NCI-H69 (cell line): Measurements from ENCODE around the gene PDE4D.
"Not testable (repeated sequence)": the region's sequence is repeated elsewhere in the genome, so short reads cannot be mapped to it uniquely, and the experiment has no call there.

Source experiments
- DNase-seq: peaks from one replicate; lab custom pipeline; 2025; lab: John Stamatoyannopoulos, UW

PDE4D gene

GRCh38 chr5:59607138-59607765, 286.3 kb downstream of the PDE4D start:
- peak; percentile 86 for DNase-seq

GRCh38 chr5:59605915-59606314, 287.6 kb downstream of the PDE4D start:
- DNase-seq, result no peak

GRCh38 chr5:59604111-59604510, 289.4 kb downstream of the PDE4D start:
- no peak for DNase-seq

GRCh38 chr5:59600998-59601397, 292.5 kb downstream of the PDE4D start:
- peak; percentile 75 for DNase-seq

- DNase-seq, result no peak
Observed at GRCh38 chr5:59600153-59600552, 293.4 kb downstream of the PDE4D start.

- peak; percentile 69 for DNase-seq
Observed at GRCh38 chr5:59599729-59600128, 293.8 kb downstream of the PDE4D start.

- DNase-seq, result peak; percentile 76
Observed at GRCh38 chr5:59598547-59598874, 295.0 kb downstream of the PDE4D start.

GRCh38 chr5:59597690-59598546, 295.6 kb downstream of the PDE4D start:
- peak; percentile 72 for DNase-seq

GRCh38 chr5:59596586-59597350, 296.8 kb downstream of the PDE4D start:
- DNase-seq, result peak; percentile 60

GRCh38 chr5:59594118-59594517, 299.4 kb downstream of the PDE4D start:
- DNase-seq, result not testable (repeated sequence)

- no peak for DNase-seq
Observed at GRCh38 chr5:59593439-59594007, 300.0 kb downstream of the PDE4D start.

GRCh38 chr5:59592101-59592500, 301.4 kb downstream of the PDE4D start:
- peak; percentile 55 for DNase-seq

GRCh38 chr5:59591162-59591561, 302.4 kb downstream of the PDE4D start:
- no peak for DNase-seq

- DNase-seq, result peak; percentile 54
Observed at GRCh38 chr5:59588922-59589321, 304.6 kb downstream of the PDE4D start.

- DNase-seq, result peak; percentile 96
Observed at GRCh38 chr5:59587489-59588337, 305.8 kb downstream of the PDE4D start.

GRCh38 chr5:59586841-59587240, 306.7 kb downstream of the PDE4D start:
- DNase-seq, result no peak

- peak; percentile 34 for DNase-seq
Observed at GRCh38 chr5:59584858-59585846, 308.4 kb downstream of the PDE4D start.

GRCh38 chr5:59583810-59584562, 309.5 kb downstream of the PDE4D start:
- DNase-seq, result peak; percentile 94

GRCh38 chr5:59583151-59583809, 310.2 kb downstream of the PDE4D start:
- DNase-seq, result no peak
